Hematopoietic multipotent progenitor cell treated with erythropoietin and hydrocortisone succinate and interleukin-3 and kit ligand, for 17 days (in vitro differentiated cells): ENCODE data around the gene CCL23.
"Not testable (repeated sequence)": the region's sequence is repeated elsewhere in the genome, so short reads cannot be mapped to it uniquely, and the experiment has no call there.

Source experiments
- DNase-seq: peaks from one replicate; pipeline ENCODE4 v3.0.0-alpha.2; 2015; ENCODE audit warnings: low spot score

Gene CCL23, protein sequence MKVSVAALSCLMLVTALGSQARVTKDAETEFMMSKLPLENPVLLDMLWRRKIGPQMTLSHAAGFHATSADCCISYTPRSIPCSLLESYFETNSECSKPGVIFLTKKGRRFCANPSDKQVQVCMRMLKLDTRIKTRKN

GRCh38 chr17:36017799-36018198 lies at the start of gene CCL23:
TSS of gene CCL23 (minus strand) at chr17:36017972. CDS start at chr17:36017897, 75 bp downstream.
- DNase-seq, result no peak

GRCh38 chr17:36066365-36066985 lies 48.7 kb upstream of the CCL23 start:
- no peak for DNase-seq

DNA sequence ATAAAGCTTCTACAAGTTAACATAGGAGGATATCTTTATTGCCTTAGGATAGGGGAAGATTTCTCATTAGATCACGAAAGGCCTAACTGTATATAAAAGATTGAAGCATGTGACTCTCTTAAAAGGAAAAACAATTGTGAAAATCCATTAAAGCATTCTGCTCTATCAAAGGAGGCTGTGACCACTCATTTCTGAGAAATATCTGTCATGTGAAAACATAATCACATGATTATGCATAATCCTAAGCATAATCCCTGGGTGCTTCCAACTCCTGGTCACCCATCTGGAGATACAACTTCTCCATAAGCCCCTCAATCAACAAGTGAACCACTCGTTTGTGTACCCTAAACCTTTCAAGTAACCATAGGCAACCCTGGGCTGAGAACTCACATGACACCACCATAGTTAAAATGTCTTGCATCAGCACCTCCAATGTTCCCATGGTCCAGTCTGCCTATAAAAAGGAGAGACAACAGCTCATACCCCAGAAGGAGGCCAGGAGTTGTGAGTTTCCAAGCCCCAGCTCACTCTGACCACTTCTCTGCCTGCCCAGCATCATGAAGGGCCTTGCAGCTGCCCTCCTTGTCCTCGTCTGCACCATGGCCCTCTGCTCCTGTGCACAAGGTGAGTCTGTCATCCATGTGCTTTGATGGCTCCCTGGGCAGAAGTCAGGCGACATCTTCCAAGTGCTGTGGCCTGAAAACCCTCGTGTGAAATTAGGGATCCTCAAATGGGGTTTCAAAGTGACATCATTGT lies 46.2 kb upstream of the CCL23 start, which contains the start of gene CCL18:
Gene CCL18, plus strand, starts transcription at position 487 of the 756 bp plus-strand sequence. Its CDS starts 71 bp downstream, at position 558.
- DNase-seq, result no peak

DNA sequence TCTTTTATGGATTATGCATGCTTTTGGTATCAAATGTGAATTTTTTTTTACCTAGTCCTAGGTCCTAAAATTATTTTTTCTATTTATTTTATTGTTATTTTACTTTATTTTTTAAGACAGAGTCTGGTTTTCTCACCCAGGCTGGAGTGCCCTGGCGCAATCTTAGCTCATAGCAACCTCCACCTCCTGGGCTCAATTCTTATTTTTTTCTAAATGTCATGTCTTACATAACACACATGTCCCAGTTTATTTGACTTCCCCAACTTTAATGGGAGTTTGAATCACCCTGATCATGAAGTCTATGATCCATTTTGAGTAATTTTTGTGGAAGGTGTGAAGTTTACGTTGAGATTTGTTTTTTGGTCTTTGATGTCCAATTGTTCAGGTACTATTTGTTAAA lies 43.0 kb upstream of the CCL23 start:
- no peak for DNase-seq

GRCh38 chr17:36059406-36059805 lies 41.6 kb upstream of the CCL23 start:
- DNase-seq, result no peak

GRCh38 chr17:36057911-36058310 lies 40.1 kb upstream of the CCL23 start:
- no peak for DNase-seq

DNA sequence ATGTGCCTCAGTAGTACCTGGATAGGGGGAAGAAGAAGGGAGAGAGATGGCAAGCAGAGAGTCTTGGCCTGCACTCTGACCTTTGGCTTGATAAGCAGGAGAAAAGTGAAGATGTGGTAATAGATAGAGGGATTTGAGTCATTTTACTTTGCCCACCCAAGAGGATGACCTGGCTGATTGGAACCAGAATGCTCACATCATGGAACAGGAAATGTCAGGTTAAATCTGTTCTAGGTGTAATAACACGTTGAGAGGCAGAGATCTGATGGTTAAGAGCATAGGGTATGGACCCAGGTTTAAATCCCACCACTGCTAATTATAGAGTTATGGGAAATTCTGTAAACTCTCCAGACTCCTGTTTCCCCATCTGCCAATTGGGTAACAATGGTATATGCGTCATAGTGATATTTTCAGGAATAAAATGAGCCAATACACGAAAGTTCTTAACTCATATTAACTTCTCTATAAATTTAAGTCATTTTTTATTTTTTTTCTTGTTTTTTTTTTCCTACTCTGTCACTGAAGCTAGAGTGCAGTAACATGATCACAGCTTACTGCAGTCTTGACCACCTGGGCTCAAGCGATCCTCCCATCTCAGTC lies 38.2 kb upstream of the CCL23 start:
- no peak for DNase-seq

- DNase-seq, result no peak
Measured at GRCh38 chr17:36055171-36055570, 37.4 kb upstream of the CCL23 start.

DNA sequence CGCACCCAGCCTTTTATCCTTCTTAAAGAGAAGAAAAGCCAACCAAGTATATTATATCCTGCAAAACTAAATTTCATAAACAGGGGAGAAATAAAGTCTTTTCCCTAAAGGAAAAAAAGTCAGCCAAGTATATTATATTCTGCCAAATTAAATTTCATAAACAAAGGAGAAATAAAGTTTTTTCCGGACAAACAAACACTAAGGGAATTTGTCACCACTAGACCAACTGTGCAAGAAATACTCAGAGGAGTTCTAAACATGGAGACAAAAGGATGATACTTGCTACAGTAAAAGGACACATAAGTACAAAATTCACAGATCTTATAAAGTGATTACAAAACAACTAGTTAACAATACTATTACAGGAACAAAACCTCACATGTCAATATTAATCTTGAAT lies 31.9 kb upstream of the CCL23 start:
- DNase-seq, result no peak

DNA sequence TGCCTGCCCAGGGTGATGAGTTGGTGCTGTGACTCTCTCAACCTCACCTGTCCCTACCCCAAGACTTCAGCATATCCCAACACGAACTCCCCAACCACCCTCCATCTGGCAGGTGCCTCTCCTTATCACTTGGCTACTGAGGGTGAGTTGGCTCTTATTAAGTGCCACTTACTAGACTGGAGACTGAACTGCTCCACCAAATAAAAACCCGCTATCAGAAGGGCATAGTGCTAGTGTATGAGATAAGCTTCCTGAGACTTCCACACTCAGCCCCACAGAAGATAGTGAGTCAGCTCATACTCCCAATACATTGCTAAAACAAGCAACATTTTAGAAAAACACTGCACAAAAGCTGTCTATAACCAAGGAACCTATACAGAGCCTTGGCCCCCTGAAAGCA lies 30.3 kb upstream of the CCL23 start:
- DNase-seq, result no peak

GRCh38 chr17:36036235-36036634 lies 18.5 kb upstream of the CCL23 start:
- DNase-seq, result no peak

DNA sequence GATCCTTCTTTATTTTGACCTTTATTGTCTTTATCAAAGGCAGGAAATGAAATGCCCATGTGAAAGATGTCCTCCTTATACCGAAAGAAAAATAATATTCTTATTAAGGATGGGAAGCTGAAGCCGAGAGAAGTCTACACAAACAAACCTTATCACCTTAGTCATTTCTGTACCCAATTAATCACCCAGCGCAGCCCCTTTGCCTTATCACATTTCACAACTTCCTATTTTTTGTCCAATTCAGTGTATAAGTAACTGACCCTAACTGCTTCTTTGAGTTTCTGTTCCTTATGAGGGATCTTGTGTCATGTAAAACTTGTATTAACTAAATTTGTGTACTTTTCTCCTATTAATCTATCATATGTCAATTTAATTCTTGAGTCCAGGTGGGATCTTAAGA lies 16.4 kb upstream of the CCL23 start:
- DNase-seq, result no peak

GRCh38 chr17:36030956-36031355 lies 13.2 kb upstream of the CCL23 start:
- DNase-seq, result no peak

GRCh38 chr17:36027761-36028160 lies 10.0 kb upstream of the CCL23 start:
- DNase-seq, result no peak

DNA sequence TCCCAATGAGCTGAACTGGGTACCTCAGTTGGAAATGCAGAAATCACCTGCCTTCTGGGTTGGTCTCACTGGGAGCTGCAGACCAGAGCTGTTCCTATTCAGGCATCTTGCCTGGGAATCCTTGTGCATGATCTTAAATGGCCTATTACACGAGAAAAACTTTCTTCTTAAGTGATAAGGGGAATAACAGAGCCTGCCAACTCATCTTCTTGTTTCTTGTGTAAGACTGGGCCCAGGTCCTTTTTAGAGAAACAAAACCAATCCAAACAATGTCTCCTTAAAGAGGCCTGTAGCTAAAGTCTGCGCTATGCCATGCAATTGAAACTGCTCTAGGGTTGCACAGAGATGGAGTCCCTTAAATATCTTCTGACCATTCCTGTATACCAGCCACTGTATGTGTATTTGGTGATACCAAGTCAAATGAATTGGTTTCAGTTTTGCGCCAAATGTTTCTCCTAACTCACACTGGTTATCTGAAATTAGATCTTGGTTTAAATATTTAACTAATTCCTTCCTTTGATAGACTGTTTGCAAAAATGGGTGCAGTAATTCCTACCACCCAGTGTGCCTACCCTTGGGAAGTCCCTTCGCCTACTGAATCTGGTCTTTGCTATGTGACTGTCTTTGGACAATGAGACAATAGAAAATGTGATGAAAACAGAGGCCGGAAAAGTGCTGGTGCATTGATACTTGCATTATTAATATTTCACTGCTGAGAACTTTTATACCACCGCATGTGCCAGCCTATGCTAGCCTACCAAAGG lies 6.5 kb upstream of the CCL23 start:
- no peak for DNase-seq

DNA sequence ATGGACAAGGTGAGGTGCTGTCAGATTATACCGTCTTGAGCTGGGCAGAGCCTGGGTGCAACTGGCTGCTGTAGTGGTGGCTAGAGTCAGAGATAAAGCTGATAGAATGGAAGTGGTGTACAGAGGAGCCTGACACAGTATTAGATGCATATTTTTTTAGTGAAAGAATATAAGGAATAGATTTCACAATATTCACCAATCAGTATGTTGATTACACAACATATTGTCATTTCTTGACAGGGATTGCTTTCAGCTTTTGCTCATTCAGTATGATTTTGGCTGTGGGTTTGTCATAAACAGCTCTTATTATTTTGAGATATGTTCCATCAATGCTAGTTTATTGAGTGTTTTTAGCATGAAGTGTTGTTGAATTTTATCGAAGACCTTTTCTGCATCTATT lies 1.7 kb upstream of the CCL23 start:
- DNase-seq, result no peak

DNA sequence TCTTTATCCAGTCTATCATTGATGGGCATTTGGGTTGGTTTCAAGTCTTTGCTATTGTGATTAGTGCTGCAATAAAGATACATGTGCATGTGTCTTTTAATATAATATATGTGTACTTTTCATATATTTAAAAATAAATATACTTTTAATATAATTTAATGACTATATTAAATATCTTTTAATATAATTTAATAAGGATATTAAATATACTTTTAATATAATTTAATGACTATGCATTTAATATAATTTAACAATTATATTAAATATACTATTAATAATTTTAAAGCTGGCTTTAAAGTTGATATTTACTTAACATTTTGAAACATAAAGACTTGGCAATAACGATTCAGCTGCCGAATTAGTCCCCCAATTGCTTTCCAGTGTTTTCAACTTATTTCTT lies 1.2 kb downstream of the CCL23 start:
- no peak for DNase-seq

DNA sequence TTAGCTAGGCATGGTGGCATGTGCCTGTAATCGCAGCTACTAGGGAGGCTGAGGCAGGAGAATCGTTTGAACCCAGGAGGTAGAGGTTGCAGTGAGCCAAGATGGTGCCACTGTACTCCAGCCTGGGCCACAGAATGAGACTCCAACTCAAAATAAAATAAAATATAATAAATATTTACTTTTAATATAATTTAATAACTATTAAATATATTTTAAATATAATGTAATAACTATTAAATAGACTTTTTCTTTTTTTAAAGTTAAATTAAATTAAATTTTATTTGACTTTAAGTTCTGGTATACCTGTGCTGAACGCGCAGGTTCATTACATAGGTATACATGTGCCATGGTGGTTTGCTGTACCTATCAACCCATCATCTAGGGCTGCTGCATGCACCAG lies 1.9 kb downstream of the CCL23 start:
- DNase-seq, result not testable (repeated sequence)

- no peak for DNase-seq
Measured at GRCh38 chr17:36014946-36015345, 2.8 kb downstream of the CCL23 start.

DNA sequence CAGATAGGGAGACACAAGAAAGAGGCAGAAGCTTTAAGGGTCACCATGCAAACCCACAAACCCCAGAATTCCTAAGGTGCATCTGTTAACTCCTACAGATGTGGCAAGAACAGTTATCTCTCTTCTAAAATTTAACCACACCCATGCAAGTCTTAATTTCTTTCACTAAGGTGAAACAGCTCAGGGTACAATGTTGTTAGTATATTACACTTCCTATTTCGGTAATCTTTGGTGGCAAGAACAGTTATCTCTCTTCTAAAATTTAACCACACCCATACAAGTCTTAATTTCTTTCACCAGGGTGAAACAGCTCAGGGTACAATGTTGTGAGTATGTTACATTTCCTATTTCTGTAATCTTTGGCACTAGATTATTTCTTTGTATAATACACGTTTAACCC lies 6.6 kb downstream of the CCL23 start:
- peak; percentile 5 for DNase-seq

GRCh38 chr17:36008998-36009665 lies 8.6 kb downstream of the CCL23 start:
- DNase-seq, result no peak
